ENCODE data around the gene TMEM270.

The TMEM270 gene

DNA sequence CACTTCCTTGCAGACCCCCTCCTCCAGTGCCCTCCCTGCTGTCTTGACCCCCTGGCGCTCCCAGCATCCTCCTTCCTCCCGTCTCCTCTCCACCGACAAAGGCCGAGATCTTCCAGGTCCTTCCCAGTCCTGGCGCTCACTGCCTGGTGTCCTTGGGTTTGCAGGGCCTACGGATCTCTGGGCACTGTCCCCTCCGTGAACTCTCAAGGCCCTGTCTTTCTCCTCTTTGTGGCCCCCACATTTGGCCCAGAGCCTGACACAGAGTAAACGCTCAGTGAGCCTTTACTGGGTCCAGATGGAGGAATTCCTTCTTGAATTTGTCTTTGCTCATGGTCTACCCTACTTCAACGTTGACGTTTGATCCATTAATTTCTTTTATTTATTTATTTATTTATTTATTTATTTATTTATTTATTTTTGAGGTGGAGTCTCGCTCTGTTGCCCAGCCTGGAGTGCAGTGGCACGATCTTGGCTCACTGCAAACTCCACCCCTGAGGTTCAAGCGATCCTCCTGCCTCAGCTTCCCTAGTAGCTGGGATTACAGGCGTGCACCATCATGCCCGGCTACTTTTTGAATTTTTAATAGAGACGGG lies 29.7 kb downstream of the TMEM270 start:
- no peak for DNase-seq

DNA sequence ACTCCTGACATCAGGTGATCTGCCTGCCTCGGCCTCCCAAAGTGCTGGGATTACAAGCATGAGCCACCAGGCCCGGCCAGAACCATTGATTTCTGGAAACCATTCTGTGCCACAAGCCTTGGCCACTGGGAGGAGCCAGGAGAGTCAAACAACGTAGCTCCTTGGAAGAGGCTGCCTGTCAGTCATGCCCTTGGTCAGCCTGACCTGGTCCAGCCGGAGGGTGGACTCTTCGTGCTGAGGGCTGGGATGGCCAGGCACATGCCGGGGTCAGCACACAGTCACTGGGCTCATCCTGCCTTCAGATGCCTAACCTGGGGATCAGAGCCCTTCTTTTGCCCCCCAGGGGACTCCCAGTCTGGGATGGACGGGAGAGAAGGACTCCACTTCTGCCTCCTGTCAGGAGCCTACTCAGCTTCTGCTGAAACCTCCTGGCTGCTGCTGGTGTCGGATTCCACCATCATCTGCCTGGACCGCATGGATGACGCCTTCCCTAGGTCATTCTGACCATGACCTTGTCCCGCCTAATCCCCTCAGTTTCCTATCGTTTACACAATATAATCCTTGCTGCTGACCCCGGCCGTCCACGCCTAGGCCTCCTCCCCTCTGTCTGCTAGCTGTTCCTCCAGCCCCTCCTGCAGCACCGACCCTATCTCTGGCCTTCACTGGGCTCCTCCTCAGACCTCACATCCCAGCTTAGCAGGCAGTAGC lies 30.4 kb downstream of the TMEM270 start:
- DNase-seq: no peak

DNA sequence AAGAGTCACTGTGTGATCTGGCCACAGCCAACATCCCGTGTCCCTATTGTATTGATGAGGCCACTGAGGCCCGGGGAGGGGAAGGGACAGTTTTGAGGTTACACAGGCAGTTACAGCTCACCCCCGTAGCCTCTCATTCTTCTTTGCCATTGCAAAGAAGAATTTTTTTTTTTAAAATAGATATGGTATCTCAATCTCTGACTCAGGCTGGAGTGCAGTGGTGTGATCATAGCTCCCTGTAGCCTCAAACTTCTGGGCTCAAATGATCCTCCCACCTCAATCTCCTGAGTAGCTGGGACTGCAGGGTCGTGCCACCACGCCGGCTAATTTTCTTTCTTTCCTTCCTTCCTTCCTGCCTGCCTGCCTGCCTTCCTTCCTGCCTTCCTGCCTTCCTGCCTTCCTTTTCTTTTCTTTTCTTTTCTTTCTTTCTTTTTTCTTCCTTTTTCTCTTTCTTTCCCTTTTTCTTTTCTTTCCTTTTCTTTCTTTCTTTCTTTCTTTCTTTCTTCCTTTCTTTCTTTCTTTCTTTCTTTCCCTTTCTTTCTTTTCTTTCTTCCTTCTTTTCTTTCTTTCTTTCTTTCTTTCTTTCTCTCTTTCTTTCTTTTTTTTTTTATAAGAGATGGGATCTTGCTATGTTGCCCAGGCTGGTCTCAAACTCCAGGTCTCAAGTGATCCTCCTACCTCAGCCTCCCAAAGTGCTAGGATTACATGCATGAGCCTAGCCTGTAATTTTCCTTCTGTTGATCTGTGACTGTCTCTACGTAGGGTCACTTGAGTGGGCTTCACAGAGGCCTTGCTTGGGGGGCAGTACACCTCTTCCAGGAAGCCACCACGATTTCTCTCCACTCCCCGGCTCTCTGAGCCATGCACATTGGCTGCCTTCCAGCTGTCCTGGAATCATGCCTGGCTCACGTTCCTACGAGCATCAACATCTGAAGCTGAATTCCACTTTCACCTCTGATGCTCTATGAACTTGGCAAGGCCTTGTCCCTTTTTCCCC lies 31.3 kb downstream of the TMEM270 start:
- no peak for DNase-seq

DNA sequence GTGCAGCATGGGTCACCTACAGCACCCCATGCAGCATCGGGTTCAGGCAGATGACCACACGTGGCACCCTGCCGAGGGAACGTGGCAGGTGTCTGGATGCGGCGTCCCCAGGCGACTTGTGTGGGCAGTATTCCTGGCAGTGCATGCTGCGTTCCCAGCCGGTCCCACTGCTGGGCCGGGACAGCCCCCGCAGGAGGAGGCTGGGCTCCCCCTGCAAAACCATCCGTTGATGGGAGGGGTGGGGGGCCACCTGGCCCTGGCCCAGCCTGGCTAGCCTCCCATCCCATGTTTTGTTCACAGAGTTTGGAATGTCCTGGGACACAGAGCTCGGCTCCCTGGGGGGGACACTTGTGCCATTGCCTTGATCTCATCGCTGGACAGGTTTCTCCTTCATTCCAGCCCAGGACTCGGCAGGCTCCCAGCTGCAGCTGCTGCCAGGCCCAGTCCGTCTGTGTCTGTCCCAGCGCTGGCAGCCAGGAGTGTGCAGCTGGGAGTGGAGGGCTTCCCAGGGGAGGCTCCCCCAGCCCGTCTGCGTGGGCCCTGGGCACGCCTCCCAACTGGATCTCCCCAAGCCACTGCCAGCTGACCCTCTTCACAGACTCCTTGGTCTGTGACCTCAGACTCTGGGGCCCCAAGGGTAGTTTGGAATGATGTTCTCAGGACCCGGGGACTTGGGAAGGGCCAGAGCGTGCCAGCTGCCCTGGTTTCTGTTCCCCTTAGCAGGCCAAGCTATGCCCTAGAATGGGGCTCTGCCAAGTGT lies 32.6 kb downstream of the TMEM270 start:
- no peak for DNase-seq

DNA sequence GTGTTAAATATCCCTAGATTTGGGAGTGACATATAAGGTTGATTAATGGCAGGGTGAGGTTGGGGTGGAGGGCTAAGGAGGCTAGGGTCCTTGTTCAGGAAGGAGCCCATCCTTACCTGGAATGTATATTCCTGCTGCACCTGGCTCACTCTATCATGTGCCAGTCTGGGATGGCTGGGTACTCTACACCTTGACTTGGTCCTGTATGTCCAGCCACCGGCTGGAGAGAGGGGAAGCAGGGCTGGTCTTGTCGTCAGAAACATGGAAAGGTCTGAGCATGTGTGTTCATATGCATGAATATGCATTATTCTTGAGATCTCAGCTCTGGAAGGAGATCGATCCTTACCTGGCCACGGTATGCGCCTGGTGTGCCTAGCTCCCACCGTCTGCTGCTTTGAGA lies 33.2 kb downstream of the TMEM270 start:
- DNase-seq: no peak

DNA sequence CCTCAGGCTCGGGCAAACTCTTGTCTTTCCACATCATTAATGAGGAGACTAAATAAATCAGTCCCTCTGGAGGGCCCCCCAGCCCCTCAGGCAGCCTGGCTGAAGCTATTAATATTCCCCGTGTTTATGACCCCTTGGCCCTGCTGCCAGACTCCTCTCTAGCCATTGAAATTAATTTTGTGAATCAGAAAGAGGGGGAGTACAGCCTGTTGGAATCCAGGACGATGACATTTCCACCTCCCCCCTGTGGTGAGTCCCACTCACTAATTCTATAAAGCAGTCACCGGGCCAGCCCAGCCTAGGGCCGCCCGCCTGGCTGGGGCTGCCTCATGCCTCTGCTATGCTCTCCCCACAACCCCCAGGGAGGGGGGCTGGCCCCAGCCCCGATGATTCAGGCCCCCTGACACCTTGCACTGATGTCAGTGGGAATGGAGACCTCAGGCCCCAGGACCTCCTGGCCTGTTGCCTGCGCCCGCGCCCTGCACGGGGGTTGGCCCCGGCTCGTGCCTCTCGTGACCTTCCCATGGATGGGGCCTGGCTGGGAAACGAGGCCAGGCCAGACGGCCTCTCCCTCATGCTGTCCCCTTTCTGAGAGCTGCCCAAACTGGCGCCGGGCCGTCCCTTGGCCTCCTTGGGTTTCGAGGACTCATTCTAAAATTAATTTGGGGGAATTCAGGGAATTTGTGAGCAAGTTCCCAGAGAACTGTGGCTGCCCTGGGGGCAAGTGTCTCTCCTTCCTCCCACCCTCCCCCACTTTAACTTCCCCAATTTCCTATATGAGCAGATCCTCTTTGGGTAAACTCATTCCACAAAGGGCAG lies 34.0 kb downstream of the TMEM270 start:
- no peak for DNase-seq

DNA sequence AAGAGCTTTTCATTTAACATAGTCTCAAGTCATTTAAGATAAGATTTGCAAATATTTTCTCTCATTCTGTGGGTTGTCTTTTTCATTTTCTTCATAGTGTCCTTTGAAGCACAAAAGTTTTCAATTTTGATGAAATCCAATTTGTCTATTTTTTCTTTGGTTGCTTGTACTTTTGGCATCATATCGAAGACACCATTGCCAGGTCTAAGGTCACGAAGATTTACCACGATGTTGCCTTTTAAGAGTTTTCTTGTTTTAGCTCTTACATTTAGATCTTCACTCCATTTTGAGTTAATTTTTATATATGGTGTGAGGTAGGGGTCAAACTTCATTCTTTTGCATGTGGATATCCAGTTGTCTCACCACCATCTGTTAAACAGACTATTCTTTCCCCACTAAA lies 34.7 kb downstream of the TMEM270 start:
- no peak for DNase-seq

DNA sequence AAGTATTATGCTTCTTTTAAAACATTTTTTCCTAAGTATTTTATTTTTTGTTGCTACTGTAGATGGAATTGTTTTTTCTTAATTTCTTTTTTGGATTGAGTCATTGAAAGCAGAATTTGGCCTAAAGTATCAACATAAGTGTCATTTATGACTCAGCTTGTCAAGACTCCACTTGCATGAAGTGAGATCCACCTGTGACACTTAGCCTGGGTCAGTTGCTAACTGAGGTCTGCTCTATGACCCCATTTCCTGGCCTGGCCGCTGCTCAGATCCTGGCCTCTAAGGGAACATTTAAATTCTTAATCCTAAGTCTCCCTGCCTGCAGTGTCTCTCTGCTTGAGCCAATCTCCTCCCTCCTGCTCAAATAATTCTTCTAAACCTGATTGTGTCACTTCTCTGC lies 35.5 kb downstream of the TMEM270 start:
- DNase-seq: no peak

DNA sequence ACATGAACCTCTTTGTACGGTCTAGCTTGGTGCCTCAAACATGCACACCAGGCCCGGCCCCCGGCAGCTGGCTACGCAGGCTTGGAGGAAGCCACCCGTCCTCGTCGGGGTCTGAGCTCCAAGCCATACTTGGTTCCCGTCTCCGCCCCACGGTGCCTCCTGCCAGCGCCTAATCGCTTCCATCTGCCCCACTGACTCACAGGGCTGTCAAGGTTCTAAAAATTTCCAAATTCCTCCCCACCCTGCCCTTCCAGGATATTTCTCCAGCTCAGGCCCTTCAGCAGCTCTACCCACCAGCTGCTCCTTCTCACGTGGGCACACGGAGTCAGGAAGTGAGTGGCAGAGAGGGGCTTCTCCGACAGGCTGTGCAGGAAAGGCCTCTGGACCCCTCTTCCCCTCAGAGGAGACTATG lies 38.8 kb downstream of the TMEM270 start:
- no peak for DNase-seq

DNA sequence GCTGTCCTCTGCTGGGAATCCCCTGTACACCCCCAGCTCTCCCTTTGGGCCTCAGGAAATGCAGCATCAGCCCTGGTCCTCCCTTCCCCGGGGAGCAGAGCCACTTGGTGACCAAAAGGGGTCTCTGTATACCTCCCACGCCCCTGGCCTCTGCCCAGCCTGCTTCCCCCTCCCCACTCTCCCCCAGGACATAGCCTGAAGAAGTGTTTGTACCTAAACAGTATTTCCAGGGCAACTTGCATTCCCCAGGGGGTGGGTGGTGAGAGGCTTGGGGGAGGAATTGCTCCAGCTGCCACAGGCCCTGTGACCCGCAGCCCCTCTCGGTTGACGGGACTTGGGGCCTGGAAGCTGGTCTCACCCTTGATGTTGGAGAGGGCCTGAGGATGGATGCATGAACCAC lies 39.3 kb downstream of the TMEM270 start:
- DNase-seq: no peak

DNA sequence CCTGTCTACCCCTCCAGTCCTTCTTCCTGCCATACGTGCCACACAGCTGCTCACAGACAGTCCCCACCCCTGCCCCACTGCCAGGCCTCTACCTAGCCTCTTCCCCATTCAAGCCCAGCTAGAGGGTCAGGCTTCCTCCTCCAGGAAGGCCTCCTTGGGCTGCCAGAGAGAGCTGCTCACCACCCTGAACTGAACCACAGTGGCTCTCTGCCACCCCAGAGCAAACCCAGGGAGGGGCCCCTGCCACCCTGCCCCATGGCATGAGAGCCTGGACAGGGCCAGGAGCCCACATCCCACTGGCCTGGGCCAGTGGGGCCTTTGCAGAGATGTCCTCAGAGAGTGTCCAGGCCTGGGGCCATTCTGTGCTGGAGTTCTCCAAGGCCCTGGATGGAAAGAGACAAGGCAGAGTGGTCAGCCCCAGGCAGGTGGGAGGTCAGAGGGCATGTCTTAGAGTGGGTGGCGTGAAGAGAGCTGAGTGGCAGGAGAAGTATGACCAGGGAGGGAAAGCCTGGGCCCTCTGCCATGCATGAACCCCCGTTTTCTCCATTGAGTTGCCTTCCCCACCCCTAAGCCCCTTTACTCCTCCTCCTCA lies 40.4 kb downstream of the TMEM270 start:
- DNase-seq: no peak

DNA sequence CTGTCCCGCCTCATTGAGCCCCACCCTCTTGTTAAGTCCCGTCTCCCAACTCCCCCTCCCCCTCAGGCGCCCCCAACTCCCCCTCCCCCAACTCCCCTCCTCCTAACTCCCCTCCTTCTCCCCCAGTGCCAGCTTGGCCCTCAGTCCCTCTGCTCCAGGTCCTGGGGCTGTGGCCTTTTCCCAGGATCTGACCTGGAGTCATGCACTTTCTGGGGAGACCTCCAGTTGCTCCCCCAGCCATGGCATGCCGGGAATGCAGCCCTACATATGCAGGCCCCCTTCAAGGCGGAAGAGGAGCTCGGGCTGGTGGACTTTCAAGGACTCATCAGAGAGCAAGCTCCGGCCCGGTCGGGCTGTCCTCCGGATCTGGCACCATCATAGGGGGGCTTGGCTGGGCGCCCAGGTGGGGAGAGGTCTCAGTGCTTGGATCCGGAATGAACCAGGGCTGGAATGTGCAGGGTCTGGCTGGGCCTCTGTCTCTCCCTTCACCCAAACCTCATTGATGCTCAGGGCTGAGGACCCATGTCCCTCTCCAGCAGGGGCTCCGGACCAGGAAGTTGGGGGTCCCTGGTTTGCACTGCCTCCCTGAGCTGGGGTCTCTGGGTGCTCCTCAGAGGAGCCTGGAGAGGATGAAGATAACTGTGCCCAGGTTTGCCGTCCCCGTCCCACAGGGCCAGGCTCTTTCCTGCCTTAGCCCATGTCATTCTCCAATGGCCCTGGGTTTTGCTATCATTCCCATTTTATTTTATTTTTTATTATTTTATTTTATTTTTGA lies 41.1 kb downstream of the TMEM270 start:
- no peak for DNase-seq

DNA sequence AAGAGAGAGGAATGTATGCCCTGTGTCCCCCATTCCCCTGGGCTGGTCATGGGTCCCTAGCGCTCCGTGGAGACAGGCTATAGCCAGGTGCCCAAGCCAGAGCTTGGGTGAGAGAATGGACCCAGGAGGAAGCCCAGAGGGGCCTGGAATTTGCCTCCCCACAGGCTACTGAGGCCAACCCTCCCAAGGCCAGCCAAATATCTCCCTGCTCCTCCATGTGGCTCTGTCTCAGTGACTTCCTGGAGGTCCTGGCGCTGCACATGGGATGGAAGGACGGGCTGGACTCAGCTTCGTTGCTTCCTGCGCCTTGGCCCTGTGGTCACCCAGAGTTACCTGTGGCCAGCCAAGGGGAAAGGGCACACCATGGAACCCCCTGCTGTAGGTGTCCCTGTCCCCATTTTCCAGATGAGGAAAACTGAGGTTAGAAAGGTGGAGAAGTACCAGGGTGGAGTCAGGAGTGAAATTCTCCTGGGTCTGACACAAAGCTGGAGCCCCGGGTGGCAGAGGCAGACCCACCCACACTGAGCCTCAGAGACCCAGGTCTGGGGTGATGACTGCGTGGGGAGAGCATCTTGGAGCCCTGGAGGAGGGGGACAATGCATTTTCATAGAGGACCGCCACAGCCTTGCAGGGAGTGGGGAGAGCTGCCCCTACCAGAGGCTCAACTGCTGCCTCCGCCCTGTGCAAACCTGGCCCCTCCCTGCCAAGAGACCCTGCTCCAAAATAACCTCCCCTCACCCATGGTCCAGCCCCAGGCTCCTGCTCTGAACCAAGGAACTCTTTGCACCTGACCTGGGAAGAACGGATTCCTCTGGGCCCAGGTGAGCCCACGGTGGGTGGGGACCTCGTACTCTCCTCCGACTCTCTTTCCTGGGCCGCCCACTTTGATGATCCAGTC lies 42.6 kb downstream of the TMEM270 start:
- DNase-seq: no peak

DNA sequence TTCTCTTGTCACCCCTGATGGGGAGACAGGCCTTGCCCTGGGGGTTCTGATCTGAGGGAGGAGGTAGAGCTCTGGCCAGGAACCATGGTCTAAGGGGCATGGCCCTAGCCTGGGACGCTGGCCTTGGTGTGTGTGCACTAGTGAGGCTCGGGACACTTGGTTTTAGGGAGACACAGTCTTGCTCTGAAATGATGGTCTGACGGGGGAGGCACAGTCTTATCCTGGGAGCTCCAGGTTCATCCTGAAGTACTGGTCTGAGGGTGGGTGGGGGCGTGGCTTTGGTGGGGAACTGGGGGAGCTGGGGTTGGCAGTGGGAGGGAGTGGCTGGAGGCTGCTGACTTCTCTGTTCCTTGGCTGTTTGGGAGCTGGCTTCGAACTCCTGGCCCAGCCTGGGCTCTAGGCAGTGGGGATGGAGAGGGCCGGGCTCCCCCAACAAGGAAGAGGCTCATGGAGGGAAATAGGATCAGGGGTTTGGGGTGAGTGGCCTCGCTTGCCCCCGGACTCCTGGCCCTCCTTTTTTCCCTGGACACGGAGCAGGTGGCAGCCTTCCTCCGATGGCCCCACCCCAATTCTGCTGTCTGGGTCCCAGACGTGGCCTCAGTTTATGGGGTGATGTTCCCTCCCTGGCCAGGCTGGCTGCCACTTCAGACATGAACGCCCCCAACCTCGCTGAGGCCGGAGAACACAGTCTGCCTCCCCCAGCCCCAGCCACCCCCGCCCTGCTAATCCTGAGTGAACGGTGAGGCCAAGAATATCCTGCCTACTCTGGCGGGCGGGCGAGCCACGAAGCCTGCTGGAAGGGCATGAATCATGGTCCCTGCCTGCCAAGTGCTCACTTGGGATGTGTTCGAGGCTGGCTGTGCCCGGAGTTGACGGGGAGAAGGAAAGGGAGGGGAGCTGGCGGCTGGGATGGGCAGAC lies 43.5 kb downstream of the TMEM270 start:
- no peak for DNase-seq

DNA sequence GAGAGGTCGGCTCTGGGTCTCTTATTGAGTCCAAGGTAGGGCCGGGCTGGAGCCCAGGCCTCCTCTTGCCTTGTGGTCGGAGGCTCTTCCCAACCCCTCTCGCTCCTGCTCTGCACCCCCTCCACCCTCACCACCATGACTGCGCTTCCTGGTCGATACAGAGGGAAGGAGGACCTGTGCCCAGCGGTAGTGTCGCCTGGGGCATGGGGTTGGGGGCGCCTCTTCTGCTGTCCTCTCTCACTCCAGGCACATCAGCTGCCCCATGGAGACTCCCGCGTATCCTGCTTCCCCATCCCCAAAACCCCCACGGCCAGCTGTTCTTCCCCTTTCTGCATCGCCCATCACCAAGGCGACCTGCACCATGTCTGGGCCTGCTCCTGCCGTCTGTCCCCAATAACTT lies 44.4 kb downstream of the TMEM270 start:
- DNase-seq: no peak

DNA sequence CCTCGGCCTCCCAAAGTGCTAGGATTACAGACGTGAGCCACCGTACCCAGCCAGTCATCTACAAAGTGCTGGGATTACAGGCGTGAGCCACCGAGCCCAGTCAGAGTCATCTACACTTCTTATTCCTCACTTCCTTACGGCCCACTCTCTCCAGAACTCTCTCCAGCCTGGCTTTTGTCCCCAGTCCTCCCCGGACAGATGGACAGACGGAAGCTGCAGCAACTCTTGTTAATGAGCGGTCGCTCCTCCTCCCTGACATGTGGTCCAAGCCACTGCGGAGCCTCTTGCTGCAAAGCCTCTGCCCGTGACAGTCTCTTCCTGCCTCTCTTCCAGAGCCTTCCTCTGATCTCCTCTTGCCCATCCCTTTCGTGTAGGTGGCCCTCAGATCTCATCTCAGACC lies 45.9 kb downstream of the TMEM270 start:
- DNase-seq: no peak

DNA sequence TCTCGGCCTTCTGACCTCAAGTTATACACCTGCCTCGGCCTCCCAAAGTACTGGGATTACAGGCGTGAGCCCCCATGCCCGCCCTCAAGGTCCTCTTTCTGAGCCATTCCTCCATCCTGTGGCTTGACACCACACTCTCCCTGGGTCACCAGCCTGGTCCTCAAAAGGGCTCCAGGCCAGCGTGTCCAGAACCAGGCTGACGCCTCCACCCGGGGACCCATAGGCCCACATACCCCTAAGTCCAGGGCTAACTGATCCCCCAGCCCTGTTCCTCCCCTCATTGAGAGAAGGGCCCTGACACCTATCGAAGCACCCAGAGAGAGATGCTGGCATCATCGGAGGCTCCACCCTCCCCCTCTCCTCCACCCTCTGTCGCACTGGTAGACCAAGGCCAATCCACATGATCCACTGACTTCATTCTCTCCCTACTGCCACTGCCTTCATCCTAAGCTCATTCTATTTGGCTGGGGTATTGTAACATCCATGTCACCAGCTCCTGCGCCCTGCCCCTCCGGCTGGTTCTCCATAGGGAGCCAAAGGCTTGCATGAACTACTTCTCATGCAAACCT lies 46.7 kb downstream of the TMEM270 start:
- DNase-seq: no peak

DNA sequence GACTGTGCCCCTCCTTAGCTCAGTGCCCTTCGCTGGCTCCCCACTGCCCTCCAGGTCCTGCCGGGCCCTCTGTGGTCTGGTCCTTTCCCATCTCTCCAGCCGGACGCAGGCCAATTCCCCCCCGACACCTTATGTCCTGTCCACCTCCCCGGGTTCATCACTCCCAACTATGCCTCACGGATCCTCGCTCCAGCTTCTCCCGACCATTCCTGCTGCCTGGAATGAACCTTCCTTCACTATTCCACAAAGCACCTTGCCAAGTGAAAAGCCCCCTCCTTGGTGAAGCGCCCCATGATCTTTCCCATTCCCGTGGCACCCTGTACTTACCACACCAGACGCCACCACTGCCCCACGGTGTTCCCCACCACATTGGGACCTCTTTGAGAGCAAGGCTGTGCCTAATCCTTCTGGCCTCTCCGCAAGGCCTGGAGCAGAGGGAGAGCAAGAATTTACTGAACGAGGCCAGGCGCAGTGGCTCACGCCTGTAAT lies 47.2 kb downstream of the TMEM270 start:
- DNase-seq: no peak

Data from activated gamma-delta T cell treated with Interleukin-2 at 50 U/mL for 16 hours (primary cell).